HepG2 (cell line): Measurements from ENCODE around the gene SPG7. TPM values are rescaled to one million over a fixed set of nuclear protein-coding genes. Genes with fewer than 3 reads are reported as not detected.

Experiments used
- HNF4G ChIP-seq, 2 experiments: sonication (generic) in 1 of 2; formaldehyde crosslinking in 1 of 2; IDR thresholded peaks; 2 replicates each; pipeline versions ENCODE4 v1.4.0 to v1.6.1; 2011 to 2020; ENCODE audit warnings: borderline replicate concordance in 2 of 2, low read depth in 2 of 2, mild to moderate bottlenecking in 2 of 2, low read length in 1 of 2, missing genetic modification reagents in 1 of 2, moderate library complexity in 1 of 2
- MED13 ChIP-seq: sonication (generic); formaldehyde crosslinking; IDR thresholded peaks from 2 replicates; pipeline ENCODE4 v1.5.0; 2020; ENCODE audit warnings: missing genetic modification reagents
- NFAT5 ChIP-seq: sonication (generic); formaldehyde crosslinking; IDR thresholded peaks from 2 replicates; pipeline ENCODE4 v1.4.0; 2020; ENCODE audit warnings: missing genetic modification reagents
- RELA ChIP-seq: sonication (generic); formaldehyde crosslinking; IDR thresholded peaks from 2 replicates; pipeline ENCODE4 v1.4.0; 2020; ENCODE audit warnings: missing genetic modification reagents
- SOX6 ChIP-seq, 2 experiments: fragments of 450-650 bp in 1 of 2; sonication (generic) in 1 of 2; formaldehyde crosslinking in 1 of 2; IDR thresholded peaks; 2 replicates each; pipeline versions ENCODE4 v1.4.0 to v1.6.1; 2017 to 2020; ENCODE audit warnings: antibody characterized with exemption in 1 of 2, mild to moderate bottlenecking in 1 of 2, missing genetic modification reagents in 1 of 2
- TSC22D2 ChIP-seq: sonication (generic); formaldehyde crosslinking; IDR thresholded peaks from 2 replicates; pipeline ENCODE4 v1.5.1; 2020; ENCODE audit warnings: missing genetic modification reagents, mild to moderate bottlenecking, borderline replicate concordance
- ZBTB33 ChIP-seq: sonication (generic); formaldehyde crosslinking; IDR thresholded peaks from 2 replicates; pipeline ENCODE4 v1.4.0; 2020; ENCODE audit warnings: missing genetic modification reagents
- ZNF121 ChIP-seq: sonication (generic); formaldehyde crosslinking; IDR thresholded peaks from 2 replicates; pipeline ENCODE4 v1.5.0; 2020; ENCODE audit warnings: mild to moderate bottlenecking, missing genetic modification reagents
- ZNF143 ChIP-seq: sonication (generic); formaldehyde crosslinking; IDR thresholded peaks from 2 replicates; pipeline ENCODE4 v1.4.0; 2020; ENCODE audit warnings: missing genetic modification reagents
- ZNF18 ChIP-seq: sonication (generic); formaldehyde crosslinking; IDR thresholded peaks from 2 replicates; pipeline ENCODE4 v1.8.0; 2022; ENCODE audit warnings: mild to moderate bottlenecking, missing genetic modification reagents; ENCODE audit not compliant: insufficient replicate concordance
- ZNF329 ChIP-seq: sonication (generic); formaldehyde crosslinking; IDR thresholded peaks from 2 replicates; pipeline ENCODE4 v1.9.0; 2021; ENCODE audit warnings: low read depth, mild to moderate bottlenecking, missing genetic modification reagents
- ZNF383 ChIP-seq: sonication (generic); formaldehyde crosslinking; IDR thresholded peaks from 2 replicates; pipeline ENCODE4 v1.4.0; 2020; ENCODE audit warnings: missing genetic modification reagents, mild to moderate bottlenecking, borderline replicate concordance
- ZNF501 ChIP-seq: sonication (generic); formaldehyde crosslinking; IDR thresholded peaks from 2 replicates; pipeline ENCODE4 v1.5.1; 2020; ENCODE audit warnings: mild to moderate bottlenecking, moderate library complexity, missing genetic modification reagents
- ZNF574 ChIP-seq: sonication (generic); formaldehyde crosslinking; IDR thresholded peaks from 2 replicates; pipeline ENCODE4 v1.4.0; 2020; ENCODE audit warnings: missing genetic modification reagents
- polyA plus RNA-seq, 8 experiments: library from polyadenylated mRNA; depleted of rRNA in 3 of 8; stranded (reverse) in 7 of 8; unstranded in 1 of 8; fragments of >200 nt; fragmentation: Illumina TruSeq in 4 of 8; extraction: Trizol in 4 of 8; gene quantifications; 2 replicates each; pipeline versions ENCODE4 v1.2.1 to v1.2.3, GENCODE V29; 2011 to 2016; ENCODE audit warnings: low read depth in 4 of 8, missing spikeins in 1 of 8, mixed read lengths in 1 of 8; ENCODE audit not compliant: insufficient read depth in 1 of 8
- total RNA-seq, 5 experiments: library from RNA; depleted of rRNA; stranded (reverse); fragments of >200 nt; fragmentation: Illumina TruSeq; extraction: Trizol; gene quantifications; 2 replicates each; pipeline ENCODE4 v1.2.3, GENCODE V29; 2016; ENCODE audit warnings: low read depth in 1 of 5

Gene SPG7
- total and polyA plus RNA-seq, 2 of the 13 experiments (the other 11 are each of a cell fraction or from before 2014, with no cell fraction given), result 66.0 to 136 TPM

- TF ChIP-seq NFAT5 (CRISPR knock-in tag), result 0 out of 2 replicates have a peak, but pooled peaks have one; percentile 18
- peak; percentile 31; the same call in 1 of the 2 replicates for TF ChIP-seq HNF4G (IDR thresholded peaks at IDR 0.05; ENCODE audit: borderline replicate concordance, low read depth, low read length)
- no peak for TF ChIP-seq HNF4G (CRISPR knock-in tag; IDR thresholded peaks at IDR 0.05; ENCODE audit: borderline replicate concordance, low read depth)
- peak; percentile 84 for TF ChIP-seq ZBTB33 (CRISPR knock-in tag)
- TF ChIP-seq ZNF18 (CRISPR knock-in tag), result no peak
- peak; percentile 9 for TF ChIP-seq ZNF574 (CRISPR knock-in tag)
- no peak for TF ChIP-seq RELA (CRISPR knock-in tag)
- 0 out of 2 replicates have a peak, but pooled peaks have one; percentile 32 for TF ChIP-seq MED13 (CRISPR knock-in tag)
- peak; percentile 33; the same call in 1 of the 2 replicates for TF ChIP-seq ZNF383 (CRISPR knock-in tag)
- TF ChIP-seq TSC22D2 (CRISPR knock-in tag), result no peak
- peak; percentile 5; the same call in 1 of the 2 replicates for TF ChIP-seq ZNF143
- 0 out of 2 replicates have a peak, but pooled peaks have one; percentile 40 for TF ChIP-seq ZNF121 (CRISPR knock-in tag)
- no peak for TF ChIP-seq SOX6 (IDR thresholded peaks at IDR 0.05)
- TF ChIP-seq SOX6 (CRISPR knock-in tag; IDR thresholded peaks at IDR 0.05), result peak; percentile 48; the same call in 1 of the 2 replicates
- peak; percentile 41; the same call in 1 of the 2 replicates for TF ChIP-seq ZNF501 (CRISPR knock-in tag)
- TF ChIP-seq ZNF329 (CRISPR knock-in tag), result 0 out of 2 replicates have a peak, but pooled peaks have one; percentile 1
Measured at GRCh38 chr16:89557690-89558490, 49.7 kb downstream of the SPG7 start (continued).
